K562 (cell line): ENCODE measurements around the gene RXRA. TPM values are rescaled to one million over a fixed set of nuclear protein-coding genes. Genes with fewer than 3 reads are reported as not detected.

ENCODE experiments used
- ATAC-seq: fragments of 200-7000 bp; cut with Tn5 transposase; 3 replicates; pipeline ENCODE4 v1.9.1; 2020; ENCODE audit warnings: moderate library complexity
- BruUV-seq: library from RNA; stranded (reverse); fragments of 400-500 nt; replicated peaks from 2 replicates; lab custom pipeline; 2021; lab: Mats Ljungman, UMichigan
- CTCF ChIA-PET: fragments of 300-600 bp; formaldehyde crosslinking; extraction: SDS; loops from one replicate; lab custom pipeline; 2021; ENCODE audit warnings: low intra/inter-chr PET ratio; lab: Yijun Ruan, JAX
- POLR2A ChIA-PET: fragments of 300-600, 350-650 bp; sonication (Branson Sonifier 250); formaldehyde crosslinking; extraction: SDS; loops from one replicate; lab custom pipeline; 2021; ENCODE audit warnings: antibody characterized with exemption, inconsistent platforms; lab: Yijun Ruan, JAX
- DNase-seq, 4 experiments: peaks; one replicate each; pipeline versions ENCODE4 v3.0.0 to v3.0.0-alpha.2; 2011 to 2018; ENCODE audit warnings: low spot score in 3 of 4, mixed read lengths in 3 of 4; ENCODE audit errors: extremely low read depth in 1 of 4
- FAIRE-seq: peaks from 2 replicates; lab custom pipeline; 2011; peaks lifted over from hg19 to GRCh38; lab: Jason Lieb, UNC
- H2AFZ ChIP-seq: 2 replicates; pipeline ENCODE4 v1.6.0; 2011; ENCODE audit warnings: low read depth, low read length, control low read depth, inconsistent platforms
- H3K27ac ChIP-seq: fragments of 200-600 bp; 3 replicates; pipeline ENCODE4 v1.8.0; 2011; ENCODE audit warnings: low read depth, mild to moderate bottlenecking, control low read depth, inconsistent platforms, low read length, moderate library complexity, mixed read lengths; ENCODE audit errors: extremely low read depth
- H3K27me3 ChIP-seq, 2 experiments: fragments of 300-600 bp in 1 of 2; 2 replicates in 1 of 2; 3 replicates in 1 of 2; pipeline versions ENCODE4 v1.6.0 to v1.8.0; 2011; ENCODE audit warnings: inconsistent platforms in 2 of 2, low read length in 2 of 2, mild to moderate bottlenecking in 1 of 2, mixed read lengths in 1 of 2, moderate library complexity in 1 of 2; ENCODE audit not compliant: control insufficient read depth in 2 of 2, insufficient read depth in 2 of 2
- H3K36me3 ChIP-seq: fragments of 300-600 bp; 3 replicates; pipeline ENCODE4 v1.8.0; 2011; ENCODE audit warnings: mild to moderate bottlenecking, low read length, inconsistent platforms; ENCODE audit not compliant: control insufficient read depth, insufficient read depth
- H3K4me1 ChIP-seq, 2 experiments: fragments of 200-600 bp in 1 of 2; replicated peaks in 1 of 2; 2 replicates in 1 of 2; 3 replicates in 1 of 2; pipeline versions ENCODE4 v1.5.1 to v1.8.0; 2011; ENCODE audit warnings: inconsistent platforms in 2 of 2, low read length in 2 of 2, mild to moderate bottlenecking in 1 of 2, mixed read lengths in 1 of 2, moderate library complexity in 1 of 2; ENCODE audit not compliant: control insufficient read depth in 2 of 2, insufficient read depth in 2 of 2
- H3K4me2 ChIP-seq: 2 replicates; pipeline ENCODE4 v1.6.1; 2011; ENCODE audit warnings: low read length, control low read depth, inconsistent platforms, mixed read lengths; ENCODE audit not compliant: insufficient read depth
- H3K4me3 ChIP-seq: fragments of 200-600 bp; sonication (generic), shearing (Covaris generic); 2 replicates; pipeline ENCODE4 v1.5.1; 2016; ENCODE audit warnings: control low read depth, inconsistent platforms
- H3K79me2 ChIP-seq: fragments of 200-600 bp; 3 replicates; pipeline ENCODE4 v1.8.0; 2011; ENCODE audit warnings: low read length, inconsistent platforms; ENCODE audit not compliant: control insufficient read depth, insufficient read depth
- H3K9ac ChIP-seq, 2 experiments: 2 replicates each; pipeline versions ENCODE4 v1.6.0 to v1.6.1; 2011; ENCODE audit warnings: low read depth in 2 of 2, low read length in 2 of 2, control low read depth in 1 of 2, inconsistent platforms in 1 of 2, mild to moderate bottlenecking in 1 of 2, mixed read lengths in 1 of 2; ENCODE audit not compliant: insufficient read depth in 1 of 2
- H3K9me1 ChIP-seq: one replicate; pipeline ENCODE4 v1.6.0; 2011; ENCODE audit warnings: inconsistent platforms, mild to moderate bottlenecking, low read length, moderate library complexity; ENCODE audit not compliant: control insufficient read depth, insufficient read depth
- H3K9me3 ChIP-seq: replicated peaks from 2 replicates; pipeline ENCODE4 v1.5.1; 2011; ENCODE audit warnings: low read depth, low read length, inconsistent platforms; ENCODE audit not compliant: control insufficient read depth, insufficient read depth
- H4K20me1 ChIP-seq: replicated peaks from 2 replicates; pipeline ENCODE4 v1.6.1; 2011; ENCODE audit warnings: low read length, inconsistent platforms, mixed read lengths; ENCODE audit not compliant: control insufficient read depth, insufficient read depth
- ARHGAP35 ChIP-seq: fragments of 450-650 bp; IDR thresholded peaks from 2 replicates; pipeline ENCODE4 v1.6.1; 2018; ENCODE audit not compliant: partially characterized antibody
- CGGBP1 ChIP-seq: fragments of 250-450 bp; sonication (Bioruptor Pico); IDR thresholded peaks from 2 replicates; pipeline ENCODE4 v1.9.0; 2021; ENCODE audit warnings: mild to moderate bottlenecking
- ELF1 ChIP-seq: fragments of 200-800 bp; sonication (Bioruptor generic); IDR thresholded peaks from 2 replicates; pipeline ENCODE4 v1.6.1; 2016; ENCODE audit warnings: missing genetic modification characterization, missing compliant biosample characterization
- EZH2 ChIP-seq: IDR thresholded peaks from 2 replicates; pipeline ENCODE4 v1.6.1; 2012; ENCODE audit warnings: low read depth, mild to moderate bottlenecking, inconsistent platforms, low read length, borderline replicate concordance
- FOS ChIP-seq: IDR thresholded peaks from 3 replicates; pipeline ENCODE4 v1.6.1; 2011; ENCODE audit not compliant: insufficient read length; ENCODE audit errors: extremely low read depth
- HNRNPL ChIP-seq: fragments of 200-400 bp; formaldehyde crosslinking; IDR thresholded peaks from 2 replicates; pipeline ENCODE4 v1.6.1; 2017; ENCODE audit warnings: low read depth, mild to moderate bottlenecking, low read length
- ILF3 ChIP-seq: fragments of 450-650 bp; IDR thresholded peaks from 2 replicates; pipeline ENCODE4 v1.6.1; 2018; ENCODE audit warnings: antibody characterized with exemption, mild to moderate bottlenecking, moderate library complexity, borderline replicate concordance
- MCM3 ChIP-seq: fragments of 450-650 bp; IDR thresholded peaks from 2 replicates; pipeline ENCODE4 v1.6.1; 2016
- MXI1 ChIP-seq: IDR thresholded peaks from 2 replicates; pipeline ENCODE4 v1.6.1; 2011; ENCODE audit warnings: low read depth, mild to moderate bottlenecking, improper control_type of control experiment, low read length
- MYBL2 ChIP-seq, 2 experiments: fragments of 450-650 bp in 1 of 2; sonication (generic) in 1 of 2; formaldehyde crosslinking in 1 of 2; IDR thresholded peaks; 2 replicates each; pipeline versions ENCODE4 v1.6.1 to v1.8.1; 2017 to 2022; ENCODE audit warnings: borderline replicate concordance in 1 of 2, inconsistent platforms in 1 of 2, low read depth in 1 of 2, mild to moderate bottlenecking in 1 of 2, missing genetic modification reagents in 1 of 2, moderate library complexity in 1 of 2
- NFRKB ChIP-seq: fragments of 450-650 bp; IDR thresholded peaks from 2 replicates; pipeline ENCODE4 v1.6.1; 2016; ENCODE audit warnings: low read depth
- PPARD ChIP-seq: fragments of 250-450 bp; sonication (Bioruptor Pico); IDR thresholded peaks from 2 replicates; pipeline ENCODE4 v1.8.0; 2022; ENCODE audit warnings: inconsistent platforms, mild to moderate bottlenecking, moderate library complexity
- SMAD3 ChIP-seq: fragments of 450-650 bp; formaldehyde crosslinking; conservative IDR thresholded peaks from 2 replicates; pipeline ENCODE4 v1.4.0; 2020; ENCODE audit warnings: mild to moderate bottlenecking
- ZBTB5 ChIP-seq: fragments of 450-650 bp; IDR thresholded peaks from 2 replicates; pipeline ENCODE4 v1.6.1; 2017; ENCODE audit warnings: antibody characterized with exemption
- ZKSCAN8 ChIP-seq: fragments of 200-800 bp; sonication (Bioruptor generic); IDR thresholded peaks from 2 replicates; pipeline ENCODE4 v1.6.1; 2016; ENCODE audit warnings: missing genetic modification characterization, missing compliant biosample characterization
- ZNF146 ChIP-seq: IDR thresholded peaks from one replicate; pipeline ENCODE4 v1.6.1; 2018; ENCODE audit warnings: missing compliant biosample characterization; ENCODE audit not compliant: unreplicated experiment
- ZNF586 ChIP-seq: fragments of 450-650 bp; formaldehyde crosslinking; conservative IDR thresholded peaks from 2 replicates; pipeline ENCODE4 v1.4.0; 2020; ENCODE audit warnings: mild to moderate bottlenecking, moderate library complexity
- WGBS: fragments of 100-300 bp; shearing (Covaris generic); methylation state at CpG from one replicate; pipeline ENCODE4 v1.1.6; 2016; ENCODE audit warnings: low coverage, mixed read lengths; ENCODE audit not compliant: insufficient coverage; ENCODE audit errors: missing lambda C conversion rate; 5-methylcytosine and 5-hydroxymethylcytosine counted together
- in situ Hi-C: fragments of 300-500 bp; cut with MboI; formaldehyde crosslinking; loops from 4 replicates; pipeline ENCODE4 v1.15.0; 2018; ENCODE audit warnings: inconsistent platforms, mixed read lengths
- intact Hi-C: fragments of 100-400 bp; cut with micrococcal nuclease; formaldehyde crosslinking; loops from 2 replicates; pipeline ENCODE4 v1.14.2; 2022
- polyA plus RNA-seq, 8 experiments: library from polyadenylated mRNA; depleted of rRNA in 4 of 8; stranded (reverse) in 5 of 8; unstranded in 3 of 8; fragments of >200 nt; fragmentation: Nextera tagmentation in 2 of 8; fragmentation: Illumina TruSeq in 1 of 8; extraction: Ambion mirVana in 2 of 8; extraction: Trizol in 1 of 8; gene quantifications; 2 replicates each; pipeline versions ENCODE4 v1.2.1 to v1.2.3, GENCODE V29; 2011 to 2014; ENCODE audit warnings: inconsistent platforms in 1 of 8, missing spikeins in 1 of 8
- total RNA-seq, 7 experiments: library from RNA; depleted of rRNA in 6 of 7; stranded (reverse); fragments of >200 nt in 6 of 7; fragmentation: Illumina TruSeq in 2 of 7; extraction: Trizol in 2 of 7; gene quantifications; 2 replicates each; pipeline versions ENCODE4 v1.2.1 to v1.2.3, GENCODE V29; 2011 to 2021; ENCODE audit warnings: low replicate concordance in 1 of 7

Gene RXRA
- total and polyA plus RNA-seq, 9 of the 15 experiments (the other 6 are each of a cell fraction or from before 2014, with no cell fraction given), result 0.35 to 23.6 (median 4.6) TPM

- H3K9me3 ChIP-seq, result no peaks in the 10 kb centered on the region
Observed at GRCh38 chr9:134386951-134387831, 60.9 kb downstream of the RXRA start.

More at GRCh38 chr9:134386951-134387831, 60.9 kb downstream of the RXRA start:
- ATAC-seq, result no peak
- in situ Hi-C loops, result no loop called here
- Histone ChIP-seq H3K4me2 (no peak overlapping the region), H3K9me1 (no peaks in the 10 kb centered on the region), H2AFZ (no peak overlapping the region), H3K4me3 (no peak overlapping the region), H3K79me2 (no peaks in the 10 kb centered on the region; the same call in 2 of the 3 replicates), H4K20me1 (peaks cover 65% of the 10 kb centered on the region), H3K27me3 (no peaks in the 10 kb centered on the region), H3K36me3 (no peaks in the 10 kb centered on the region), H3K4me1 (peaks cover 0 to 74% of the 10 kb centered on the region in 2 experiments; a peak in 2 of 5 replicates), H3K27ac (no peak overlapping the region), H3K9ac (no peak overlapping the region)
- no peak for FAIRE-seq
- intact Hi-C loops, result no loop called here
- POLR2A ChIA-PET, result no interaction called here
- BruUV-seq, result no TSS peak
- no peak for TF ChIP-seq ZKSCAN8 (CRISPR knock-in tag)
- TF ChIP-seq ARHGAP35, result no peak
- no peak for TF ChIP-seq SMAD3
- no peak for TF ChIP-seq MCM3
- no peak for TF ChIP-seq EZH2
- TF ChIP-seq ILF3, result no peak
- no peak for TF ChIP-seq MYBL2 (IDR thresholded peaks at IDR 0.05; ENCODE audit: low read depth)
- no peak for TF ChIP-seq MYBL2 (CRISPR knock-in tag; IDR thresholded peaks at IDR 0.05; ENCODE audit: borderline replicate concordance)
- no peak for TF ChIP-seq ZBTB5
- no peak for TF ChIP-seq PPARD (CRISPR knock-in tag)
- TF ChIP-seq FOS, result no peak
- TF ChIP-seq HNRNPL, result no peak
- no peak for TF ChIP-seq MXI1
- TF ChIP-seq ZNF586 (CRISPR knock-in tag), result no peak
- TF ChIP-seq ZNF146 (CRISPR knock-in tag), result no peak
- TF ChIP-seq NFRKB, result no peak
- TF ChIP-seq CGGBP1, result no peak
- TF ChIP-seq ELF1 (tag), result no peak
- DNase-seq, result no peak
- CTCF ChIA-PET, result no interaction called here
- 62% methylated on average over 35 of the region's 38 CpGs for WGBS
